ENCODE measurements around the gene HCFC1R1.

Gene HCFC1R1

GRCh38 chr16:3028716-3029319 is 5.1 kb upstream of the HCFC1R1 start:
- no peak for TF ChIP-seq CTCF (IDR thresholded peaks at IDR 0.05; ENCODE audit: extremely low read depth, missing control alignments)
- no peak for DNase-seq (ENCODE audit: low spot score)

- TF ChIP-seq CTCF (IDR thresholded peaks at IDR 0.05; ENCODE audit: extremely low read depth, missing control alignments) = peak; percentile 95
- peak; percentile 96 for DNase-seq (ENCODE audit: low spot score)
Observed at GRCh38 chr16:3027983-3028715, 4.4 kb upstream of the HCFC1R1 start.

- no peak for DNase-seq (ENCODE audit: low spot score)
- TF ChIP-seq CTCF (IDR thresholded peaks at IDR 0.05; ENCODE audit: extremely low read depth, missing control alignments) = no peak
Observed at GRCh38 chr16:3027489-3027795, 3.7 kb upstream of the HCFC1R1 start.

- TF ChIP-seq CTCF (IDR thresholded peaks at IDR 0.05; ENCODE audit: extremely low read depth, missing control alignments) = no peak
- DNase-seq (ENCODE audit: low spot score) = no peak
Observed at GRCh38 chr16:3026609-3027488, 3.1 kb upstream of the HCFC1R1 start.

GRCh38 chr16:3026003-3026378 is 2.2 kb upstream of the HCFC1R1 start:
- DNase-seq (ENCODE audit: low spot score) = no peak
- no peak for TF ChIP-seq CTCF (IDR thresholded peaks at IDR 0.05; ENCODE audit: extremely low read depth, missing control alignments)

GRCh38 chr16:3025032-3026002 is 1.6 kb upstream of the HCFC1R1 start:
- no peak for DNase-seq (ENCODE audit: low spot score)
- no peak for TF ChIP-seq CTCF (IDR thresholded peaks at IDR 0.05; ENCODE audit: extremely low read depth, missing control alignments)
